ENCODE results near the gene SLC39A11.

DNA sequence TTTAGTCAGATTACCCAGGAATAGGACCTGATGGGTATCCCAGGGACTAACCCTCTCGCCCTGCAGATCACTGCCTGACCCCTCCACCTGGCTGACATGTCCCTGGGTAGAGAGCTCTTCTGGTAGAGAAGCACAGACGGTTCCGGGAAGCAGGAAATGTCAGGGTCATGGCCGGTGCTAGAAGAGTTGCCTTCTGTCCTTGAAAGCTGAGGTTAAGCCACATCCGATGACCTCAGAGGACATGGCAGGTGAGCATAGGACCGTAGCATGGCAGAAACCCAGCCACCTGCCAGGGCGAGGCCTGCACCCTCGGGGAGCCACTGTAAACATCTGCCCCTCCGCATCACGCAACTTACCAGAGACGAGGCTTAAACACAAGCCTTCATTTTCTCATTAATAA, 488.0 kb downstream of the SLC39A11 start:
- TF ChIP-seq POLR2A (IDR thresholded peaks at IDR 0.05), result no peak
- TF ChIP-seq, protein P1, sequence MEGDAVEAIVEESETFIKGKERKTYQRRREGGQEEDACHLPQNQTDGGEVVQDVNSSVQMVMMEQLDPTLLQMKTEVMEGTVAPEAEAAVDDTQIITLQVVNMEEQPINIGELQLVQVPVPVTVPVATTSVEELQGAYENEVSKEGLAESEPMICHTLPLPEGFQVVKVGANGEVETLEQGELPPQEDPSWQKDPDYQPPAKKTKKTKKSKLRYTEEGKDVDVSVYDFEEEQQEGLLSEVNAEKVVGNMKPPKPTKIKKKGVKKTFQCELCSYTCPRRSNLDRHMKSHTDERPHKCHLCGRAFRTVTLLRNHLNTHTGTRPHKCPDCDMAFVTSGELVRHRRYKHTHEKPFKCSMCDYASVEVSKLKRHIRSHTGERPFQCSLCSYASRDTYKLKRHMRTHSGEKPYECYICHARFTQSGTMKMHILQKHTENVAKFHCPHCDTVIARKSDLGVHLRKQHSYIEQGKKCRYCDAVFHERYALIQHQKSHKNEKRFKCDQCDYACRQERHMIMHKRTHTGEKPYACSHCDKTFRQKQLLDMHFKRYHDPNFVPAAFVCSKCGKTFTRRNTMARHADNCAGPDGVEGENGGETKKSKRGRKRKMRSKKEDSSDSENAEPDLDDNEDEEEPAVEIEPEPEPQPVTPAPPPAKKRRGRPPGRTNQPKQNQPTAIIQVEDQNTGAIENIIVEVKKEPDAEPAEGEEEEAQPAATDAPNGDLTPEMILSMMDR (IDR thresholded peaks at IDR 0.05), result no peak

Measured in testis (tissue), 2 donors.